HG03354 (cell line): ENCODE results near the gene GALNT13.

ENCODE experiments used
- ATAC-seq: cut with Tn5 transposase; IDR thresholded peaks from one replicate; pipeline ENCODE4 v1.9.1; 2021; ENCODE audit warnings: mild to moderate bottlenecking; ENCODE audit not compliant: unreplicated experiment, poor library complexity, severe bottlenecking

Gene GALNT13

DNA sequence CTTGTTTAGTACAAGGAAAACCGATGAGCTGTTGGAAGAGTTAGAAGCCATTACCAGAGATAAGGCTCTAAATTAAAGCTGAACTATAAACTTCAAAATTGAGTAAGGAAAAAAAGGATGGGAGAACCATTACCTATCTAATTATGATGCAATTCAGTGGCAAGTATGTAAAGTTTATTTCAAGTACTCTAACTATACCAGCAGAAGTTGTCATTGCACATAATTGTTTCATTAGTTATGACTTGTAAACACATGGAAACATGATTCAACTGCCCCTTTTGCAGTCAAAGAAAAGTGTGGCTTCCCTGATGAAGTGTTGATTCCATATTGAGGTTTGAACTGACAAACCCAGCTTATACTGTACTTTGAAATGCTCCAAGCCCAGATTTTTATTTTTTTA is 502.7 kb downstream of the GALNT13 start:
- no peak for ATAC-seq

DNA sequence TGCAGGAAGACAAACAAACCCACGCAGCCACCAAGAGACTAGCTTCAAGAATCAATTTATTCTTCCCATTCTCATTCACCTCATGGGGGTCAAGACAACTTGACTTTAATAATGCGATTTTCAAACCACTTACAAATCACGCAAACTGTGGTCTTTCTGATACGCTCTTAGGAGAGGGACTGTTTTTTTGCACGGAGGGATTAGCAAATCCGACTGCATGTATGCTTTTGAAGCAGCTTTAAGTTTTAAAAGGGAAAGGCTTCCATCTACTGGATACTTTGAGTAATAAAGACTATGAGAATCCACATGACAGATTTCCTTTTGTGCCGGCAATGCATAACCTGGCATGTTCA is 503.8 kb downstream of the GALNT13 start:
- no peak for ATAC-seq

DNA sequence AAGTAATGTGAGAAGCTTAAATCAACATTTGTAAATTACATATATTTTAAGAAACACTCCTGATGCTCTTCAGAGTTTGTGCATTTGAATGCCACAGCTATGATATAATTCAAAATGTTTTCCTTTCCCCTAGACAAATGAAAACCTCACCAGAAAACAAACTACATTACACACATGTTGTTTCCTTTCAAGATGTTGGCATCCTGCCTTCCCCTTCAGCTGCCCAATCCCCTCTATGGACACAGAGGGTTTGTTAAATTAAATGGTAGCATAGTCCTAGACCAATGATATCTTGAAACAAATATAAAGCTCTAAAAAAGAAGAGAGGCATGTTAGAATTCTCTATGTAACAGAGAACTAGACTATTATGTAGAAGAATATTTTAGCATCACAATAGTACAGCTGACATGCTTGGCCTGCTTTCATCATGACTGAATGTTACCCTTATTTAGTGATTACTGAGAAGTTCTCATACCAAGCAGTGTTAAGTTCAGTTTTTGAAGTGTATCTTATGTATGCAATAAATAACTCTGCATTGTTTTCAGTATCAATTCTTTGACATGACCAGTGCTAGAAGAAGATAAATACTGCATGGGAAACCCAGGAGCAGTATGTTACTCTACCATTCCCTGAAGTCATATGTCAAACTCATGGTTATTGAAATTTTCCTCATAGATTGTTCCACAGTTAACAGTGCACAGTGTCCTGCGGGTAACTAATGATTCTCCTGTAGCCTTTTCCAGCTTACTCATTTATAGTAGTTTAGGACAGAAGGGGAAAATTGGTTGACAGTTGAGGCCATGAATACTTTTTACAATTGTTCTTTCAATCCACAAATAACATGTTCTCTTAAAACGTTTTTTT is 510.4 kb downstream of the GALNT13 start:
- ATAC-seq: no peak

DNA sequence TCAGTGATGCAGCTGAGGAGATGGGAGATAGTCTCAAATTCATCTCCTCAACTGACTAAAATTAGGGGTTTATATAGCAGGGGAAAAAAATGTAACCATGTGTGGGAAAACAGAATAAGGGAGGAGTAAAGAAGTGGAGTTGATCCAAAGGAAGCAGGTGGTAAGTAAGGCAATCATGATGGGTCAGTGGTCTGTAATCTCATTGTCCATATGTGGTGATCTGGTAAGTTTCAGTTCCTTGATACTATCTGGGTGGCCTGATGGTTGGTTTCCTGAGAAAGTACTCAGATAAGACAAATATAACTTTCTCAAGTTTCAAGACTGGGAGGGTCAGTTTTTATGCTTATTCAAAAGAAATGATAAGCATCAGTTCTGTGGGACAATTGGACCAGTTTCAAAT is 514.5 kb downstream of the GALNT13 start:
- ATAC-seq: no peak

DNA sequence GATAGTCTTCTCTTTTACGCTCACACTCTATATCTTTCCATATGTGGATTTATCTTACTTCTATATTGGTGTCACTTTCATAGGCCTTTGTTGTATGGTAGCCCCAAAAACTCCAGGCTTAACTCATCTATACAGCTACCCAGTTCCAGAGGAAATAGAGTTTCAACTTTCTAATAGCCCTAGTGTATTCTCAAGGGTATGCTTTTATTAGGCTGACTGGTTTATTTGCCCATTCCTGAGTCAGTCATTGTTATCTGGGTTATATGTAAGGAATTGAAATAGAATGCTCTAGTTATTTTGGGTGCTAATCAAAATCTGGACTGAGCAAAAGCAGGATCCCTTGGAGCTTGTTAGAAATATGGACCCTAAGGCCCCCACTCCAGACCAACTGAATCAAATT is 519.3 kb downstream of the GALNT13 start:
- no peak for ATAC-seq

DNA sequence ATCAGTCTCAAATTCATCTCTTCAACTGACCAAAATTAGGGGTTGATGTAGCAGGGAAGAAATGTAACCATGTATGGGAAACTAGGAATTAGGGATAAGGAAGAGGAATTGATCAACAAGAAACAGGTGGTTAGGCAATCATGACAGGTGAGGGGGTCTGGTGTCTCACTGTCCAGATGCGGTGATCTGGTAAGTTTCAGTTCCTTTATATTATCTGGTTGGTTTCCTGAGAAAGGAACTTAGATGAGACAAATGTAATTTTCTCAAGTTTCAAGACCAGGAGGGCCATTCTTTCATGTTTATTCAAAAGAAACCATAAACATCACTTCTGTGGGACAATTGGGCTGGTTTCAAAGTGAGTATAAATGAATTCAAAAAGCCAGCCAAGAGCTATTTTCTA is 520.5 kb downstream of the GALNT13 start:
- ATAC-seq: peak; percentile 94

DNA sequence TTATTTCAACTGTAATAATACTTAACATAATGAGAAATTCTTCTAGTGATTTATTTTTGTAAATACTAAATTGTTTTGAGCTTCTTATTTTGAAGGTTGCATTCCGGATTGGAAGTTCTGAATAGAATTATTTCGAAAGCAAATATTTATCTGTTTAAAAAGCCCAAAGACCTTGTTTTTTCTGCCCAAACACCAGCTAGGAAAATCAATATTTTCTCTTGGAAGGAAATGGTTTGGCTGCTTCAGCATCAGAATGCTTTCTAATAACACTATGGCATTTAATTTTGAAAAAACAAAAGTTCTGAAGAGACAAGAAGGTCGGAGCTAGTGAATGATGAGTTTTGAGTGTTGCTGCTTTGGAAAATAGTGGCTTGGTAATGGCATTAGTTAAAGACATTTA is 522.9 kb downstream of the GALNT13 start:
- ATAC-seq: no peak

DNA sequence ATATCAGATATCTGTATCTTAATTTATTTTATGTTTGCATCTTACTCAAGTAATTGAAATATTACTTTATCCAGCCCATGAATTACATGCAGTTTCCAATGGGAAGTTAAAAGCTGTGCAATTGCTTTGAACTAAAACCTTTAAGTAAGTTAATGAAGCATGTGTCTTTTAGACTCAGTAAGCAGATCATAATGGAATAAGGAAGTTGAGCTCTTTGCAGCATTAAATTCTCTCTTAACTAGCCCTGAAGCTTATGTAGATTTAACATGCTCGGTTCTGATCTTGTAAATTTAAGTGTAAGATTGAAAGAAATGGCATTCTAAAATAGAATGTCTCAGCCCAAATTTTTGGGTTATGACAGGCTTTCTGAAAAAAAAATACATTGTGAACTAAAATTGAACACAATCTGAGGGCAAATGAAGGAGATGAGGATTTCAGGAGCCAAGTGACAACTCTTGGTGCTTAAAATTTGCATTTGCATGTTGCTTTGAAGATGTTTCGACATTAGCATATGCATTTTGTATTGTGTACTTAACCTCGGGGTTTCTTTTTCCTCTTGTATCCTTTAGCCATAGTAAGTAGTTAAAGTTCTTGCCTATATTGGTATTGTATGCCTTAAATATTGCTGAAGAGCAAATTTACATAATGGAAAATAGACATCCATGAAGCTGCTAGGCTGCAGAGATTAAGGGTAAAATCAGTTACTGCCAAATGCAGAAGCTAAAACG is 529.0 kb downstream of the GALNT13 start:
- ATAC-seq: no peak

DNA sequence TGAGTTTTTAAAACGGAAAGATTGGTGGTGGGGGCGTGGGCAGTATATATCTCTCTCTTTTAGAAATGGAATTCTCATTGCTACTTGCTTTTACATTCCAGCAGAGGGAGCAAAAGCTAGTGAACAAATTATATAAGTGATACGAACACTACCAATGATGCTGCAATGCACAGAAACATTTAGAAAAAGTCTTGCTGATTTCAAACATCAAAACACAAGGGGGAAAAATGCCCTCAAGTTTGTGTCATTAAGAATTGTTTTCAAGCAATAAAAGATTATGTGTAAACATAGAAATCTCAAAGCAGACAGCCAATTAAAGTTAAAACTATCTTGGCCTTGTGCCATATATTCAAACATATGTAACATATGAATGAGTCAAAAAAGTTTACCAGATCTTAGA is 530.5 kb downstream of the GALNT13 start:
- ATAC-seq: peak; percentile 56

DNA sequence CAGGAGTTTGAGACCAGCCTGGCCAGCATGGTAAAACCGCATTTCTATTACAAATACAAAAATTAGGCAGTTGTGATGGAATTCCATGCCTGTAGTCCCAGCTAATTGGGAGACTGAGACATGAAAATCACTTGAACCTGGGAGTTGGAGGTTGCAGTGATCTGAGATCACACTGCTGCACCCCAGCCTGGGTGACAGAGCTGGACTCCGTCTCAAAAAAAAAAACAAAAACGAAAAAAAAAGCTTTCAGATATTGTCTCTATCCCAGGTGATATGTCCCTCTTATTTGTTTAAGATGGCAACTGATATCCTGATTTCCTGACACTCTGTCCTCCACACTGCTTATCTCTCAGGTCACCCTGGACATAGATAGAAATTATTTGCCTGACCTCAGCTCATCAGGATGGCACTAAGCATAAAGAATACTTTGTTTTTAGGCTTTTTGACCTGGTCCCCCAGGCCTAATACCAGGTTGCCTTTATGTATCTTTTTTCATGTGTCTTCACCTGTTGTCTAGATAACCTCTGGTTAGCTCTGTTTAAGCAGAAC is 531.6 kb downstream of the GALNT13 start:
- no peak for ATAC-seq

DNA sequence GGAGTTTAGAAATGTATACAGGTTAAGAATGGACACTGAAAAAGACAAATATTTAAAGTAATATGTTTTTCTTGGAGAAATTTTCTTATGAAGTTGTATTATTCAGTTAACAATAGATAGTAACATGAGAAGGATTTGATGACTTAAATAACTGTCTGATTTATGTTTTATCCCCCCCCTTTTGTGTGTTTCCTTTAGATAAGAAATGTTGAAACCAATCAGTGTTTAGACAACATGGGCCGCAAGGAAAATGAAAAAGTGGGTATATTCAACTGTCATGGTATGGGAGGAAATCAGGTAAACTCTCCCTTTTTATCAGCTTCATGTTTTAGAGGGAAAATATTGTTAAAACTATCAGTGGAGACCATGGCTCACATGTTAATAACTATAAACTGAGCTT is 537.1 kb downstream of the GALNT13 start:
- no peak for ATAC-seq

DNA sequence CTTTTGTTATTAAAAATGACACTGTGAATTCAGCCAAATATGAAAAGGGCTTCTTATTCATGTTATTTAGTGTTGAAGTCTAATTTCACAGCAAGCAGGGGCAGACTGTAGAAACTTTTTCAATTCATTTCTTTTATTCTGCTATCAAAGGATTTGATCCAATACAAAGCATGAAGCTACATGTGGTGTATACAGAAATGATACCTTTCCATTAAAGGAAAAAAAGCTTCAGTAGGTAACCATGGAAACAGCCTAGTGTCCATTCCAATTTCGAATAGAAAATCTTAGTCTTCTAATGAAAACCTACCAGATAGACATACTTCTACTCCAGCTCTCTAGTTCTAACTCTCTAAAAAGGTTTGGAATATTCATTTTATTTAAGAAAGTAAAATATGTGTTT is 550.5 kb downstream of the GALNT13 start:
- no peak for ATAC-seq

DNA sequence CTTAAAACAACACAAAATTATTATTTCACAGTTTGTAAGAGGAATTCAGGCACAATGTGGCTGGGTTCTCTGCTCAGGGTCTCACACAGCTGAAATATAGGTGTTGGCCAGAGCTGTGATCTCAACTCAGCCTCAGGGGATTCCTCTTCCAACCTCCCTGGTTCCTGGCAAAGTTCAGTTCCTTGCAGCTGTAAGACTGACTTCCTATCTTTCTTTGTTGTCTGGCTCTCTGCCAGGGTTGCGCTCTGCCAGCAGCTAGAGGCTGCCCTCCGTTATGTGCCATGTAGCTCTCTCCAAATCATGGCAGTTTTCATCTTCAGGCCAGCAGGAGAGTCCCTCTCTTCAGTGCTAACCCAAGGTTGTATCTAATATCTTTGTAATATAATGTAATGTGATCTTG is 554.3 kb downstream of the GALNT13 start:
- ATAC-seq: no peak

DNA sequence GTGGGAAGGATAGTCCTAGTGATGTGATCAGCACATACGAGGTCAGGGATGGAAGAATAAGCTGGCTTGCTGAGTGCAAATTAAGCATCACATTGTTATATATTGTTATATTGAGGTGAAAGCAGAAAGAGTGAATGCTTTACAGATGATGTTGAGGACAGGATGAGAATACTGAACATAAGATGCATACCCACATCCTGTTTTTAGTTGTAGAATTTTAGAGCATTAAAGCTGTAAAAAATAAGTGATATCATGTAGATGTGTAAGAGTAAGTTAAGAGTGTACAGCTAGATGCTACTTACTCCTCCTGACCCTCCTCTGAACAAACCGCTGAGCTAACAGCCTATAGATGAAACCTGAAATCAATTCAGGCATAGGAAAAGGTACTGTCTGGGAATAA is 555.7 kb downstream of the GALNT13 start:
- ATAC-seq: no peak

DNA sequence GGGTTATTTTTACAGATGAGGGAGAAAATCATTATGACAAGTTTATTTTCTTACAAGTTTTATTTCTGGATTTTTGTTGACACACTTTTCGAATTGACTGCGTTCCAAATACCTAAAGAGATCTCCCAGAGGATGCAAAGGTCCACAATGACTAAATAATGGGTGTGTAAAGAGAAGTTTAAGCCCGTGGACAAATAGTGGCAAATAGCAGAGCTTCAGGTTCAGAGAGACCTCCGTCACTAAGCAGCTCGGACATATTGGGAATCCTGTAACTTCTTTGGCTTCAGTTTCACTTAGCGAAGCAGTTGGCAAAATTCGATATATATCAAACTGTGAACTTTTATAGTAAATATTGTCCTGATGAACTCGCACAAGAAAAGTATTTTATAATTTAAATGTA is 556.3 kb downstream of the GALNT13 start:
- ATAC-seq: no peak

DNA sequence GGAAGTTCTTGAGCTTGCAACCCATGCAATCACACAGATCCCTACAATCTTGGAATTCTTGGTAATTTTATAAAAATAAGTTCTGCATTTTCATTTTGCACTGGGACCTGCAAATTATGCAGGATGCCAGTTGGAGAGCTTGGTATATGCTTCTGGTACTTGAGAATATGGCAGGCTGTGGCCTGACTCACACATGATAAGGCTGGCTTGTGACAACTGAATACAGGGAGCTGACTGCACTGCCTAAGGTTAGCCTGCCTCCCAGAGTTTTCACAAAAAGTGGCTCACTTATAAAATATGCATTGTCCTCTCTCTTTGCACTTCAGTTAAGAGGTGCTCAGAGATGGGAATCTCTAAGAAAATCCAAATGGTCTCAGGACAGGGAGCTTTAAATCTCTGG is 561.3 kb downstream of the GALNT13 start:
- no peak for ATAC-seq

DNA sequence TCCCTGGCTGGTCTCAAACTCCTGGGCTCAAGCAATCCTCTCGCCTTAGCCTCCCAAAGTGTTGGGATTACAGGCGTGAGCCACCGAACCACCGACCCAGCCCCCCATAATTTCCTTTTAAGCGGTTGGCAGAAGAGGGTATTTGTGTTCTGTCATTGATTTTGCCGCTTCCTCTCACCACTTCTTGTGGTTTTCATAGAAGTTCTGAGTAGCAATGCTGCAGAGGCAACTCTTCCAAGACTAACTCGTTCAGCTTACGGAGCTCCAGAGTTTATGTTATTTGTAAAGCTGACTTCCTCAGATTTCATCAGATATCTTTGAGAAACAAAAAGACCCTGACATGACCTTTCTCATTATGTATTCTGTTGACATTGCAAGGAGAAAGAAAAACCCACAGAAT is 565.4 kb downstream of the GALNT13 start:
- no peak for ATAC-seq

DNA sequence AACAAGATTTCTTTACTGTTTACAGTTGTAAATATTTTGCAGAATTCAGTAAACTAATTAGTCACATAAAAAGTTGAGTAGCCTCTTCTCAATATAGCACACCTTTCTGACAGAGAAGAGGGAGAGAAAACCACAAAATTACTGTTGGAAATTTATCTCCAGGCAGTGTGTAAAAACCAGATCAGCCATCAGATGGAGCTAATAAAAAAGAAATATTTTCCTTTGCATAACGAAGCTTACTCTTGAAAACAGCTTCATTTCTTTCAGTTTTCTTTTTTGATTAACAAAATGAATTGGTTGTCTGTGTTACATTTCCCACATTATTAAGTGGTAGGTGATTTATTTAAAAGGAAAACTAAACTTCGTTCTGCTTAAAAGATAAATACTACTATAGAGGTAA is 567.4 kb downstream of the GALNT13 start:
- no peak for ATAC-seq

DNA sequence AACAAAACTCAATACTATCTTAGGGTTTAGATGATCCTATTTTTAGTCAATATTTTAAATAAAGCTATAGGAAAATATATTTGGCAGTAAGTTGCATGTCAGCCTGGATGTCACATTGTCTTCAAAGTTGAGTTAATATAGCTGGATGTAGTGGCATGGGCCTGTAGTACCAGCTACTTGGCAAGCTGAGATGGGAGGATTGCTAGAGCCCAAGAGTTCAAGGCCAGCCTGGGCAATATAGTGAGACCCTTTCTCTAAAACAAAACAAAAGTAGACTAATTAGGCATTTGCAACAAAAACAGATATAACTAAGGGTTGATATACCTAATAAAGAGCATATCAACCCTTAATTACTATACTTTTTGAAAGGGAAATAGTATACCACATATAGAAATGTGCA is 572.2 kb downstream of the GALNT13 start:
- ATAC-seq: no peak

DNA sequence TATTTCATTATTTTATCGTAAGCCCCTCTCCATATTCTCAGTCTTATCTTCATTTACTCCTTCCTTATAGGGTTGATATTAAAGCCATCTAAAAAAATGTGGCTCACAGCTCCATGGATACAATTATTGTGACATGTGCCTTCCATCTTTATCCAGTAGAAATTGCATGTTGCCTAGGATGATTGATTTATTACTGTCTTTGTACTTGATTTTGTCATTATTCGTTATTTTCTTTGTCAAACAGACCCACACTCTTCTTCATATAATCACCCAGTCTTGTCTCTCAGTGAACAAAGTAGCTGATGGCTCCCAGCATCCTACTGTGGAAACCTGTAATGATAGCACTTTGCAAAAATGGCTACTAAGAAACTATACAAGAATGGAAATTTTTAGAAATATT is 574.6 kb downstream of the GALNT13 start:
- ATAC-seq: no peak

DNA sequence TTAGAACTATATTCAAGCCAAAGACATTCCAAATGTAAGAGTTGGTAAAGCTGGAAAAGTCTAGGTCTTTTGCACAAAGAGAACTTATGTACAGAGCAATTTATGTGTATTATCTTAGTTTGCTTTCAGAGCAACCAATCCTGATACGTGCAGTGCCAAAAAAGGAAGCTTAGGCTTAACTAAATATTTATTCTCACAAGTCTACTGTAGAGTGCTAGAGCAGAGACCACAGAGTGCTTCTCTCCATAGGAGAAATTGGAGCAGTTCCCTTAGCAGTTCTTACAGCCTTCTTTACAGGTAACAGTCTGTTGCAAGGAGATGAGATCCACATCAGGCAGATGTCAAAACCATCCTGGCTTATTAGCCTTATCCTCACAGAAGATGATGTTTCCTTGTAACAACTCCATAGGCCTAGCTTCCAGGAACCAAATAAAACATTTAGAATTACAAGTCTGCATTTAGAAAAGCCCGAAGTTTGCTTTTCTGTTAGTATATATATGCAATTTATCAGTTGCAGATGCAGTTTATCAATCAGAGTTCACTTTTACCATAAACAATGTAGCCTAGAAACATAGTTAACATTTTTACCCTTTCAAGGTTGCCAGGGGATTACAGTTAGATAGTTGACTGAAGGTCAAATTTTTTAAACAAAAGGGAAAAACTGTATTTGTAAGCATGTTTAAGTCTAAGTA is 576.2 kb downstream of the GALNT13 start:
- no peak for ATAC-seq
